ENCODE data around the gene ZNF385C.
"Not testable (repeated sequence)": the region's sequence is repeated elsewhere in the genome, so short reads cannot be mapped to it uniquely, and the experiment has no call there.

The ZNF385C gene, protein sequence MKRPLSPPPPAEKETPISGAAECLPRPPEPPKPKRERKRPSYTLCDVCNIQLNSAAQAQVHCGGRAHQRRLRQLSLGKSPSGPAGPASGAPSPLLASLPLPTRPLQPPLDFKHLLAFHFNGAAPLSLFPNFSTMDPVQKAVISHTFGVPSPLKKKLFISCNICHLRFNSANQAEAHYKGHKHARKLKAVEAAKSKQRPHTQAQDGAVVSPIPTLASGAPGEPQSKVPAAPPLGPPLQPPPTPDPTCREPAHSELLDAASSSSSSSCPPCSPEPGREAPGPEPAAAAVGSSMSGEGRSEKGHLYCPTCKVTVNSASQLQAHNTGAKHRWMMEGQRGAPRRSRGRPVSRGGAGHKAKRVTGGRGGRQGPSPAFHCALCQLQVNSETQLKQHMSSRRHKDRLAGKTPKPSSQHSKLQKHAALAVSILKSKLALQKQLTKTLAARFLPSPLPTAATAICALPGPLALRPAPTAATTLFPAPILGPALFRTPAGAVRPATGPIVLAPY

GRCh38 chr17:42097691-42098631 lies at the start of gene ZNF385C:
ZNF385C (minus strand) TSS chr17:42098473; CDS start chr17:42063056, 35,417 bp downstream.
- H3K4me3 ChIP-seq (replicated peaks; ENCODE audit: low read depth, low read length), result no peak within 1 kb of the TSS
- TF ChIP-seq, protein P1, sequence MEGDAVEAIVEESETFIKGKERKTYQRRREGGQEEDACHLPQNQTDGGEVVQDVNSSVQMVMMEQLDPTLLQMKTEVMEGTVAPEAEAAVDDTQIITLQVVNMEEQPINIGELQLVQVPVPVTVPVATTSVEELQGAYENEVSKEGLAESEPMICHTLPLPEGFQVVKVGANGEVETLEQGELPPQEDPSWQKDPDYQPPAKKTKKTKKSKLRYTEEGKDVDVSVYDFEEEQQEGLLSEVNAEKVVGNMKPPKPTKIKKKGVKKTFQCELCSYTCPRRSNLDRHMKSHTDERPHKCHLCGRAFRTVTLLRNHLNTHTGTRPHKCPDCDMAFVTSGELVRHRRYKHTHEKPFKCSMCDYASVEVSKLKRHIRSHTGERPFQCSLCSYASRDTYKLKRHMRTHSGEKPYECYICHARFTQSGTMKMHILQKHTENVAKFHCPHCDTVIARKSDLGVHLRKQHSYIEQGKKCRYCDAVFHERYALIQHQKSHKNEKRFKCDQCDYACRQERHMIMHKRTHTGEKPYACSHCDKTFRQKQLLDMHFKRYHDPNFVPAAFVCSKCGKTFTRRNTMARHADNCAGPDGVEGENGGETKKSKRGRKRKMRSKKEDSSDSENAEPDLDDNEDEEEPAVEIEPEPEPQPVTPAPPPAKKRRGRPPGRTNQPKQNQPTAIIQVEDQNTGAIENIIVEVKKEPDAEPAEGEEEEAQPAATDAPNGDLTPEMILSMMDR (IDR thresholded peaks at IDR 0.05; ENCODE audit: insufficient read depth, low read length, poor library complexity, severe bottlenecking), result no peak
- no peaks in the 10 kb centered on the region for H3K27me3 ChIP-seq (replicated peaks; ENCODE audit: control insufficient read depth, insufficient read depth, low read length)
- H3K36me3 ChIP-seq (ENCODE audit: control insufficient read depth, insufficient read depth, low read length), result no peaks in the 10 kb centered on the region
- DNase-seq (ENCODE audit: extremely low read depth, insufficient read length), result no peak

- Histone ChIP-seq H3K36me3 (ENCODE audit: control insufficient read depth, insufficient read depth, low read length) (peaks cover 8% of the 10 kb centered on the region), H3K27me3 (replicated peaks; ENCODE audit: control insufficient read depth, insufficient read depth, low read length) (no peaks in the 10 kb centered on the region), H3K4me3 (replicated peaks; ENCODE audit: low read depth, low read length) (no peak overlapping the region)
- no peak for DNase-seq (ENCODE audit: extremely low read depth, insufficient read length)
- TF ChIP-seq, protein P1 (IDR thresholded peaks at IDR 0.05; ENCODE audit: insufficient read depth, low read length, poor library complexity, severe bottlenecking), result no peak
These were observed 48.8 kb upstream of the ZNF385C start for GRCh38 chr17:42146911-42147607.

- H3K27me3 ChIP-seq (replicated peaks; ENCODE audit: control insufficient read depth, insufficient read depth, low read length); DNase-seq (ENCODE audit: extremely low read depth, insufficient read length); H3K4me3 ChIP-seq (replicated peaks; ENCODE audit: low read depth, low read length): not testable (repeated sequence)
- peaks cover 13% of the 10 kb centered on the region for H3K36me3 ChIP-seq (ENCODE audit: control insufficient read depth, insufficient read depth, low read length)
These were observed 44.9 kb upstream of the ZNF385C start for GRCh38 chr17:42143138-42143537.

DNA sequence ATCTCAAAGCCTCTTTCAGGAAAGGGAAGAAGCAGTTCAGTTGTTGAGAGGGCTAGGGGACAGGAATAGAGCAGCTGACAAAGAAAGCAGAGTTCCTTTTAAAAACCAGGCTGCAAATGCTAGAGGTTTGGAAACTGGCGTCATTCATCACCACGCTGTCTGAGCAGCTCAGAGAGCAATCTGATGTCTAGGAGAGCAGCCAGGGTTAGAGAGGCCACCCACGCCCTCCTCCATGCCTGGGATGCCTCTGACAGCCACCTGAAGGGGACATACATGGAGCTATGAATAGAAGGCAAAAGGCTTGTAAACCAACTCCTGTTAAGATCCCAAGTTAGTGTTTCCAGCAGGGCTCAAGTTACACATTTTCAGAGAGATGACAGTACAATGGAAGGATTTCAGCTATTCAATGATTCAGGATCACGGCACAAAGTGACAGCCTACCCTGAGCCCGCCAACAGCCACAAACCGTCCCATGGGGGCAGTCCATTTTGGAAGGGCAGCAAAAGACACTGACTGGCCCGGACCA lies 44.2 kb upstream of the ZNF385C start:
- no peak for DNase-seq (ENCODE audit: extremely low read depth, insufficient read length)
- Histone ChIP-seq H3K4me3 (replicated peaks; ENCODE audit: low read depth, low read length) (no peak overlapping the region), H3K27me3 (replicated peaks; ENCODE audit: control insufficient read depth, insufficient read depth, low read length) (no peaks in the 10 kb centered on the region), H3K36me3 (ENCODE audit: control insufficient read depth, insufficient read depth, low read length) (peaks cover 13% of the 10 kb centered on the region)
- TF ChIP-seq, protein P1 (IDR thresholded peaks at IDR 0.05; ENCODE audit: insufficient read depth, low read length, poor library complexity, severe bottlenecking), result no peak

- no peaks in the 10 kb centered on the region for H3K27me3 ChIP-seq (replicated peaks; ENCODE audit: control insufficient read depth, insufficient read depth, low read length)
- H3K4me3 ChIP-seq (replicated peaks; ENCODE audit: low read depth, low read length), result no peak overlapping the region
- TF ChIP-seq, protein P1 (IDR thresholded peaks at IDR 0.05; ENCODE audit: insufficient read depth, low read length, poor library complexity, severe bottlenecking), result no peak
- peaks cover 13% of the 10 kb centered on the region for H3K36me3 ChIP-seq (ENCODE audit: control insufficient read depth, insufficient read depth, low read length)
- no peak for DNase-seq (ENCODE audit: extremely low read depth, insufficient read length)
These were observed 43.1 kb upstream of the ZNF385C start for GRCh38 chr17:42141382-42141781.

GRCh38 chr17:42140690-42141089 lies 42.4 kb upstream of the ZNF385C start:
- not testable (repeated sequence) for H3K27me3 ChIP-seq (replicated peaks; ENCODE audit: control insufficient read depth, insufficient read depth, low read length); H3K4me3 ChIP-seq (replicated peaks; ENCODE audit: low read depth, low read length); DNase-seq (ENCODE audit: extremely low read depth, insufficient read length)
- H3K36me3 ChIP-seq (ENCODE audit: control insufficient read depth, insufficient read depth, low read length), result peaks cover 17% of the 10 kb centered on the region
